IMR-90 (cell line): Measurements from ENCODE around the gene MCF2L. TPM values are rescaled to one million over a fixed set of nuclear protein-coding genes. Genes with fewer than 3 reads are reported as not detected.

ENCODE experiments used
- ATAC-seq: fragments of 200-7000 bp; cut with Tn5 transposase; 2 replicates; pipeline ENCODE4 v1.9.1; 2020; ENCODE audit warnings: low read depth, mild to moderate bottlenecking, moderate library complexity
- BruUV-seq: library from RNA; stranded (reverse); fragments of 400-500 nt; replicated peaks from 2 replicates; lab custom pipeline; 2021; lab: Mats Ljungman, UMichigan
- CTCF ChIA-PET: fragments of 300-600 bp; formaldehyde crosslinking; extraction: SDS; loops from one replicate; lab custom pipeline; 2021; ENCODE audit warnings: antibody characterized with exemption; lab: Yijun Ruan, JAX
- POLR2A ChIA-PET: fragments of 300-600 bp; sonication (Branson Sonifier 250); formaldehyde crosslinking; loops from one replicate; lab custom pipeline; 2022; ENCODE audit warnings: antibody characterized with exemption; ENCODE audit not compliant: unreplicated experiment; lab: Charles Lee
- DNase-seq: peaks from one replicate; pipeline ENCODE4 v3.0.0; 2013
- H2AFZ ChIP-seq: replicated peaks from 2 replicates; pipeline ENCODE3; 2013; ENCODE audit warnings: low read length, mild to moderate bottlenecking; ENCODE audit not compliant: poor library complexity
- H2AK5ac ChIP-seq: 2 replicates; pipeline ENCODE4 v1.6.1; 2013; ENCODE audit warnings: low read depth, low read length, inconsistent platforms
- H2AK9ac ChIP-seq: replicated peaks from 2 replicates; pipeline ENCODE3; 2013; ENCODE audit warnings: mild to moderate bottlenecking, low read depth, low read length, moderate library complexity; ENCODE audit not compliant: poor library complexity
- H2BK120ac ChIP-seq: 2 replicates; pipeline ENCODE4 v1.6.1; 2013; ENCODE audit warnings: low read depth, low read length, inconsistent platforms
- H2BK15ac ChIP-seq: 3 replicates; pipeline ENCODE4 v1.6.1; 2013; ENCODE audit warnings: low read depth, low read length, inconsistent platforms
- H2BK20ac ChIP-seq: 2 replicates; pipeline ENCODE4 v1.6.1; 2013; ENCODE audit warnings: low read depth, mild to moderate bottlenecking, inconsistent platforms, low read length, moderate library complexity
- H2BK5ac ChIP-seq: 2 replicates; pipeline ENCODE4 v1.6.1; 2013; ENCODE audit warnings: mild to moderate bottlenecking, low read depth, low read length, inconsistent platforms; ENCODE audit not compliant: poor library complexity, severe bottlenecking
- H3K14ac ChIP-seq: replicated peaks from 2 replicates; pipeline ENCODE4 v1.6.1; 2013; ENCODE audit warnings: low read depth, low read length, inconsistent platforms
- H3K18ac ChIP-seq: 2 replicates; pipeline ENCODE4 v1.6.1; 2013; ENCODE audit warnings: low read depth, low read length, control low read depth
- H3K23ac ChIP-seq: 2 replicates; pipeline ENCODE4 v1.6.1; 2013; ENCODE audit warnings: low read depth, low read length, inconsistent platforms
- H3K27ac ChIP-seq: 2 replicates; pipeline ENCODE4 v1.5.1; 2013; ENCODE audit warnings: mild to moderate bottlenecking, control low read depth, low read length; ENCODE audit not compliant: insufficient read depth
- H3K27me3 ChIP-seq: 2 replicates; pipeline ENCODE4 v1.6.1; 2013; ENCODE audit warnings: low read length; ENCODE audit not compliant: control insufficient read depth, insufficient read depth
- H3K36me3 ChIP-seq: 2 replicates; pipeline ENCODE4 v1.6.1; 2013; ENCODE audit warnings: low read length, mixed read lengths; ENCODE audit not compliant: control insufficient read depth, insufficient read depth
- H3K4ac ChIP-seq: 2 replicates; pipeline ENCODE4 v1.6.1; 2013; ENCODE audit warnings: low read depth, low read length, inconsistent platforms
- H3K4me1 ChIP-seq: 2 replicates; pipeline ENCODE4 v1.6.1; 2013; ENCODE audit warnings: low read length, mixed read lengths; ENCODE audit not compliant: control insufficient read depth, insufficient read depth
- H3K4me2 ChIP-seq: 2 replicates; pipeline ENCODE4 v1.6.1; 2013; ENCODE audit warnings: low read depth, mild to moderate bottlenecking, control low read depth, low read length, moderate library complexity
- H3K4me3 ChIP-seq: 2 replicates; pipeline ENCODE4 v1.5.1; 2013; ENCODE audit warnings: low read depth, mild to moderate bottlenecking, control low read depth, low read length, moderate library complexity; ENCODE audit not compliant: insufficient read depth
- H3K56ac ChIP-seq: 2 replicates; pipeline ENCODE4 v1.6.1; 2013; ENCODE audit warnings: low read length, inconsistent platforms; ENCODE audit not compliant: insufficient read depth; ENCODE audit errors: extremely low read depth
- H3K79me1 ChIP-seq, 2 experiments: 2 replicates each; pipeline ENCODE4 v1.6.1; 2013; ENCODE audit warnings: low read length in 2 of 2, inconsistent platforms in 1 of 2, low read depth in 1 of 2
- H3K9ac ChIP-seq: 2 replicates; pipeline ENCODE4 v1.6.1; 2013; ENCODE audit warnings: low read depth, low read length, control low read depth
- H3K9me1 ChIP-seq: 2 replicates; pipeline ENCODE4 v1.6.1; 2013; ENCODE audit warnings: low read length, inconsistent platforms; ENCODE audit not compliant: insufficient read depth
- H3K9me3 ChIP-seq: 2 replicates; pipeline ENCODE4 v1.6.1; 2013; ENCODE audit warnings: low read length; ENCODE audit not compliant: control insufficient read depth, insufficient read depth
- H4K20me1 ChIP-seq: 2 replicates; pipeline ENCODE4 v1.6.1; 2013; ENCODE audit warnings: low read length, inconsistent platforms; ENCODE audit not compliant: insufficient read depth
- H4K5ac ChIP-seq: 2 replicates; pipeline ENCODE4 v1.6.1; 2013; ENCODE audit warnings: mild to moderate bottlenecking, low read depth, low read length, control low read depth
- H4K8ac ChIP-seq, 2 experiments: 2 replicates each; pipeline ENCODE4 v1.6.1; 2013; ENCODE audit warnings: low read depth in 2 of 2, low read length in 2 of 2, control low read depth in 1 of 2, inconsistent platforms in 1 of 2
- H4K91ac ChIP-seq: 2 replicates; pipeline ENCODE4 v1.6.1; 2013; ENCODE audit warnings: low read depth, low read length, inconsistent platforms; ENCODE audit not compliant: insufficient read depth
- BHLHE40 ChIP-seq: fragments of 150-350 bp; IDR thresholded peaks from 2 replicates; pipeline ENCODE4 v1.6.1; 2016; ENCODE audit warnings: mild to moderate bottlenecking, low read depth, low read length
- CEBPB ChIP-seq: IDR thresholded peaks from 2 replicates; pipeline ENCODE4 v1.6.1; 2012; ENCODE audit warnings: low read depth, low read length, improper control_type of control experiment
- MAFK ChIP-seq: IDR thresholded peaks from 2 replicates; pipeline ENCODE4 v1.6.1; 2012; ENCODE audit warnings: low read depth, low read length, improper control_type of control experiment
- MXI1 ChIP-seq: IDR thresholded peaks from 2 replicates; pipeline ENCODE4 v1.6.1; 2012; ENCODE audit warnings: low read depth, mild to moderate bottlenecking, low read length, moderate library complexity, borderline replicate concordance
- RAD21 ChIP-seq: IDR thresholded peaks from 2 replicates; pipeline ENCODE4 v1.6.1; 2012; ENCODE audit warnings: low read length, improper control_type of control experiment
- RFX5 ChIP-seq: IDR thresholded peaks from 2 replicates; pipeline ENCODE4 v1.8.0; 2012; ENCODE audit warnings: low read depth, mild to moderate bottlenecking, low read length, moderate library complexity
- SMC3 ChIP-seq: fragments of 150-350 bp; IDR thresholded peaks from 2 replicates; pipeline ENCODE4 v1.6.1; 2016; ENCODE audit warnings: low read depth, mild to moderate bottlenecking, antibody characterized with exemption, low read length, moderate library complexity
- WGBS, 2 experiments: methylation state at CpG; one replicate each; pipeline versions ENCODE4 v1.1.5 to v1.1.7; 2013; ENCODE audit warnings: missing lambda C conversion rate in 2 of 2; ENCODE audit not compliant: insufficient read length in 1 of 2; ENCODE audit errors: extremely low coverage in 2 of 2; 5-methylcytosine and 5-hydroxymethylcytosine counted together
- dilution Hi-C: fragments of 300-500 bp; cut with HindIII; formaldehyde crosslinking; loops from one replicate; pipeline ENCODE4 v1.14.3; 2018; ENCODE audit warnings: low sequenced_read_pairs; ENCODE audit not compliant: unreplicated experiment
- in situ Hi-C: fragments of 300-500 bp; cut with MboI; formaldehyde crosslinking; loops from 3 replicates; pipeline ENCODE4 v1.14.3; 2019; ENCODE audit warnings: low sequenced_read_pairs, inconsistent platforms, mixed read lengths
- intact Hi-C: fragments of 100-400 bp; cut with micrococcal nuclease; formaldehyde crosslinking; loops from 2 replicates; pipeline ENCODE4 v1.10.0; 2022
- polyA plus RNA-seq, 3 experiments: library from polyadenylated mRNA; depleted of rRNA; stranded (reverse); fragments of >200 nt; gene quantifications; 2 replicates each; pipeline ENCODE4 v1.2.3, GENCODE V29; 2012; ENCODE audit warnings: low replicate concordance in 1 of 3
- total RNA-seq: library from RNA; depleted of rRNA; stranded (reverse); fragments of >200 nt; gene quantifications from 2 replicates; pipeline ENCODE4 v1.2.3, GENCODE V29; 2012

The MCF2L gene
- total and polyA plus RNA-seq, 2 of the 4 experiments (the other 2 are of a cell fraction) = 0.18 TPM; not detected in 1

- no peak for TF ChIP-seq SMC3
Observed at GRCh38 chr13:112943309-112944125, 25.5 kb upstream of the MCF2L start (continued).

- H3K9me3 ChIP-seq = no peaks in the 10 kb centered on the region
- no peak overlapping the region for H4K91ac ChIP-seq
- H3K56ac ChIP-seq = no peak overlapping the region
- intact Hi-C loops (loop anchor here (10.0 kb wide), 1 partner anchor 287 kb away; no protein-coding TSS in a partner anchor), dilution Hi-C loops (no loop called here), in situ Hi-C loops (loop anchor here (25.0 kb wide), 2 partner anchors 290 to 440 kb away; no protein-coding TSS in a partner anchor)
- H2BK20ac ChIP-seq = no peak overlapping the region
- H3K4ac ChIP-seq = no peak overlapping the region
- no peaks in the 10 kb centered on the region for H3K36me3 ChIP-seq
- H3K9ac ChIP-seq = no peak overlapping the region
- H2BK15ac ChIP-seq = no peak overlapping the region
- no peak overlapping the region for H4K5ac ChIP-seq
- no peak overlapping the region for H2AK9ac ChIP-seq
- H3K18ac ChIP-seq = no peak overlapping the region
- no peak overlapping the region for H4K8ac ChIP-seq
- peaks cover 49% of the 10 kb centered on the region for H3K27me3 ChIP-seq
- no peaks in the 10 kb centered on the region for H4K20me1 ChIP-seq
- ATAC-seq (no peak), DNase-seq (no peak)
- H2AFZ ChIP-seq = no peak overlapping the region
- H3K79me1 ChIP-seq = no peaks in the 10 kb centered on the region
- TF ChIP-seq BHLHE40 (no peak), MAFK (no peak), RAD21 (no peak), CEBPB (no peak), RFX5 (no peak), MXI1 (no peak)
- no peak overlapping the region for H3K14ac ChIP-seq
- no peak overlapping the region for H3K27ac ChIP-seq
- no peak overlapping the region for H3K4me2 ChIP-seq
- WGBS, 2 experiments = 80% methylated on average over 1 of the region's 4 CpGs; no CpG with 5 or more reads in 1 of the 2 experiments
- H3K4me3 ChIP-seq = no peak overlapping the region
- POLR2A ChIA-PET = no interaction called here
- H2BK120ac ChIP-seq = no peak overlapping the region
- H3K9me1 ChIP-seq = no peaks in the 10 kb centered on the region
- CTCF ChIA-PET = interaction anchor here (0.7 kb wide), 1 partner anchor 82 kb away, joined by 4 read pairs; no protein-coding TSS in a partner anchor
- H2AK5ac ChIP-seq = no peak overlapping the region
- H3K23ac ChIP-seq = no peak overlapping the region
- BruUV-seq = no TSS peak
- no peak overlapping the region for H2BK5ac ChIP-seq
- H3K4me1 ChIP-seq = no peaks in the 10 kb centered on the region
Observed at GRCh38 chr13:112947796-112948195, 21.2 kb upstream of the MCF2L start.
